ENCODE results near the gene DHX16.
"Not testable (repeated sequence)": the region's sequence is repeated elsewhere in the genome, so short reads cannot be mapped to it uniquely, and the experiment has no call there.

The DHX16 gene

DNA sequence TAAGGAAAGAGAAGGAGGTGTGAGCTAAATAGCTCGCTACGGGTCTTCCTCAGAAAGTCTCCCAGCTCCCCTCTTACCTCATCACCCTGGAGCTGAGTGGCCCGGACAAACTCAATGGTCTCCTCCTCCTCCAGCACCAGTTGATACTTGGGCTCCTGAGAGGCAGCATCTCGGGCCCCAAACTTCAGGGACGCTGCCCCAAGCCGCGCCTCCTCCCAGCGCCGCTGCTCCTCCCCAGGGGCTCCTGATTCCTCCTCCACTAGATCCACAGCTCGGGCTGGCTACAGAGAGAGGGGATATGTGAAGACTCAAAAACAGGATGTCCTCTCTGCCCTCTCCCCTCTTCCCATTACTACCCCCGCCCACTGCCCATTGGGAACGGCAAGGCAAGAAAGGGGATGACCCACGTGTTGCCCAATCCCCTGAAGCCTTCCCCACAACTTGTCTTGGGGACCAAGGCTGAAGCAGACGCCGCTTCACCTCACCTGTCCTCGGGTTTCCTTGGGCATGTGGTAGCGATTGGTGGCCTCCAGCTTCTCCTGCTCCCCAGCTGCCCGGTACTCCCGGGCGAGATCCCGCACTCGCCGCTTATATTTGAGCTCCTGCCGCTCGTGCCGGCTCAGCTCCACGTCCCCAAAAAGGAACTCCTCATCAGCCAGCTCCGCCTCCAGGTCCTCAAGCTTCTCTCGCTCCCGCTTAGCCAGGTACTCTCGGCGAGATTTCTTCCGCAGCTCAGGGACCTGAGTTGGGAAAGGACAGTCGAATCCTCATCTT is 7.6 kb downstream of the DHX16 start:
- no peak overlapping the region for H3K4me3 ChIP-seq (ENCODE audit: low read length)
- DNase-seq (ENCODE audit: low read depth): no peak
- TF ChIP-seq, protein P1, sequence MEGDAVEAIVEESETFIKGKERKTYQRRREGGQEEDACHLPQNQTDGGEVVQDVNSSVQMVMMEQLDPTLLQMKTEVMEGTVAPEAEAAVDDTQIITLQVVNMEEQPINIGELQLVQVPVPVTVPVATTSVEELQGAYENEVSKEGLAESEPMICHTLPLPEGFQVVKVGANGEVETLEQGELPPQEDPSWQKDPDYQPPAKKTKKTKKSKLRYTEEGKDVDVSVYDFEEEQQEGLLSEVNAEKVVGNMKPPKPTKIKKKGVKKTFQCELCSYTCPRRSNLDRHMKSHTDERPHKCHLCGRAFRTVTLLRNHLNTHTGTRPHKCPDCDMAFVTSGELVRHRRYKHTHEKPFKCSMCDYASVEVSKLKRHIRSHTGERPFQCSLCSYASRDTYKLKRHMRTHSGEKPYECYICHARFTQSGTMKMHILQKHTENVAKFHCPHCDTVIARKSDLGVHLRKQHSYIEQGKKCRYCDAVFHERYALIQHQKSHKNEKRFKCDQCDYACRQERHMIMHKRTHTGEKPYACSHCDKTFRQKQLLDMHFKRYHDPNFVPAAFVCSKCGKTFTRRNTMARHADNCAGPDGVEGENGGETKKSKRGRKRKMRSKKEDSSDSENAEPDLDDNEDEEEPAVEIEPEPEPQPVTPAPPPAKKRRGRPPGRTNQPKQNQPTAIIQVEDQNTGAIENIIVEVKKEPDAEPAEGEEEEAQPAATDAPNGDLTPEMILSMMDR (conservative IDR thresholded peaks at IDR 0.05; ENCODE audit: low read depth, low read length): no peak

DNA sequence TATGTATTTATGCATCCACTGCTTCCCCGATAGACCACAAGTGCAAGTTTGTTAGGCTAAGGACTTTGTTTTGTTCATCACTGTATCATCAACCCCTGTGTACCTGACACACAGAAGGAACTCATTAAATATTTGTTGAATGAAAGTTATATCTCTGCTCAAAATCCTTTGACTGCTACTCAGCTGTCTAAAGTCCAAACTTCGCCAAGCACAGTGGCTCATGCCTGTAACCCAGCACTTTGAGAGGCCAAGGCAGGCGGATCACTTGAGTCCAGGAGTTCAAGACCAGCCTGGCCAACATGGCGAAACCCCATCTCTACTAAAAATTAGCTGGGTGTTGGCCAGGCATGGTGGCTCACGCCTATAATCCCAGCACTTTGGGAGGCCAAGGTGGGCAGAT is 14.9 kb downstream of the DHX16 start:
- not testable (repeated sequence) for DNase-seq (ENCODE audit: low read depth); H3K4me3 ChIP-seq (ENCODE audit: low read length)

DNA sequence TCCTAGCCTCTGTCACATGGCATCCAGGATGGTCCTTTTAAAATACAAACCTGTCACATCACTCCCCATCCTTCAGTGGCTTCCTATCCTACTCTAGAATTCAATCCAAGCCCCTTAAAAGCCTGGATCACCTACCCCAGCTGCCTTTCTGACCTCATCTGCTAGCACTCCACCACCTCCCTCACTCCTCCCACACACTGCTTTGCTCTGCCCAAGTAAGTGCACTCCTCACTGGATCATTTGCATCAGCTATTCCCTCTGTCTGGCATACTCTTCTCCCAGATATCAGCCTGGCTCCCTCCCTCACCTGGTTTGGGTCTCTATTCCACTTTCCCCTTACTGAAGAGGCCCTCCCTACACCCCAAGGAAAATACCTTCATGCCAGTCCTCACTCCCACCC is 15.4 kb downstream of the DHX16 start:
- no peak for DNase-seq (ENCODE audit: low read depth)
- H3K4me3 ChIP-seq (ENCODE audit: low read length): no peak overlapping the region
- TF ChIP-seq, protein P1 (conservative IDR thresholded peaks at IDR 0.05; ENCODE audit: low read depth, low read length): no peak

DNA sequence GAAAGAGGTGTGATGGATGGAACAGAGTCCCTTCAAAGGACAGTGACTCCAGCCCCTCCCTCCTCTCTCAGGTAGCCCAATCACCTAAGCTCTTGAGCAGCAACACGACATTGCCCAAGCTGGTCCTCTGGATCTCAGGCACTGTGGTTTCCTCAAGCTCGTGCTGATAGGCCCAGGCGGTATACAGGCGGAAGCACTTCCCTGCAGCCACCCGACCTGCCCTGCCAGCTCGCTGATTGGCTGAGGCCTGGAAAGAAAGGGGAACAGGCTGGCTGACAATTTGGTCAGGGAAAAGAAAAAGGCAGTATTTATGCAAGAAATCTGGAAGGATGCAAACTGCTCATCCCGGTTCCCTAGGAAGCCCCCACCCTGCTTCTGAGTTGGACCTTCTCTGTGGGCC is 16.3 kb downstream of the DHX16 start:
- DNase-seq (ENCODE audit: low read depth): no peak
- H3K4me3 ChIP-seq (ENCODE audit: low read length): no peak overlapping the region
- TF ChIP-seq, protein P1 (conservative IDR thresholded peaks at IDR 0.05; ENCODE audit: low read depth, low read length): no peak

DNA sequence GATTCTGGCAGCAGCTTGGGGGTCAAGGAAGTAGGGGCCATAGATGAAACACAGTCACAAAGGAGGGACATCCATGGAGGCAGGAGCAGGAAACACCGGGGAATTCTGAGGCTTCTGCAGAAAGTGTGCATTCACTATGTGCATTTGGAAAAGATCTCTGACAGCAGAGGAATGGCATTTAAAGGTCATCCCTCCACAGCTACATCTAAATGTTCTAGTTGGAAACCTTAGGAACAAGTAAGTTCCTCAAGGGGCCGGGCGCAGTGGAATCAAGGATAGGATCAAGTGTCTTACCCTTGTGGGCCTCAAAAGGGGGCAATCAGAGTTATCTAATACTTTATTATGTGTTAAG is 17.1 kb downstream of the DHX16 start:
- TF ChIP-seq, protein P1 (conservative IDR thresholded peaks at IDR 0.05; ENCODE audit: low read depth, low read length): no peak
- H3K4me3 ChIP-seq (ENCODE audit: low read length): no peak overlapping the region
- DNase-seq (ENCODE audit: low read depth): no peak

DNA sequence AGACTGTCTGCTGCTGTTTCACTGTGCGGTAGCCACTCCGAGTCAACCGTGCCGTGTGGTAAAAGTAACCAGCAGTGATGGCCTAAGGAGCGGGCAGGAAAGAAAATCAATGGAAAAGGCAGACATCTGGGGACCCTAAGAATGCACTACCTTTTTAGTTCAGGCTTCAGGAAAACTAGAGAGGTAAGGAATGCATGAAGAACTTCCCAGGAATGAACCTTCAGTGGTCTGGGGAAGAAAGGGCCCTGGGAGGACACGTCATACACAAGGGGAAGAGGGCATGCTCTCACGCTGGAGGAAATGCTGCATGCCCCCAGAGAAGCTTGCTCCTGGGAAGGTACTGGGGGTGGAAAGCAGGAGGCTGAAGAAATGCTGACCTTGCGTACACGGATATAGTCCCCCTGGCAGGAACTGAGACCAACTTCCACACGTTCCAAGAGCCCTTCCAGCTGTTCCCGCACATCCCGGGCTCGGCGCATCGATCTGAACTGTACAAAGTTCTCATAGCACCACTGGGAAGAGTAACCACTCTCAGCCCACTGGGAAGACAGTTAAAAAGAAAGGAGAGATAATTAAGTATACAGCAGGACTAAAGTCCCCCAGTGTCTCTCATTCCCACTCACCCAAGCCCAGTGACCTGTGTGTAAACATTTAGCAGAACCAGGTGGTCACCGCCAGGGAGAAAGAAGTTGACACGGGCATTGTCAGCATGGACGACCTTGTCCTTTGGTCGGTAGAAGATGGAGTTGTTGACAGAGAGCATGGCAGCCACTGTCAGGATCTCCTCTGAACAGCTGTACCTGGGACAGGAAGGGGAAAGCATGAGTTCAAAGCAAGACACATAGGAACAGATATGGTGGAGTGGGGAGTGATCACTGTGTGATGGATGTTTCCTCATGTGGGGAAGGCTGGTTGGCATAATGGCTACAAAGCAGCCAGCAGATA is 17.7 kb downstream of the DHX16 start:
- TF ChIP-seq, protein P1 (conservative IDR thresholded peaks at IDR 0.05; ENCODE audit: low read depth, low read length): no peak
- no peak overlapping the region for H3K4me3 ChIP-seq (ENCODE audit: low read length)
- DNase-seq (ENCODE audit: low read depth): no peak

DNA sequence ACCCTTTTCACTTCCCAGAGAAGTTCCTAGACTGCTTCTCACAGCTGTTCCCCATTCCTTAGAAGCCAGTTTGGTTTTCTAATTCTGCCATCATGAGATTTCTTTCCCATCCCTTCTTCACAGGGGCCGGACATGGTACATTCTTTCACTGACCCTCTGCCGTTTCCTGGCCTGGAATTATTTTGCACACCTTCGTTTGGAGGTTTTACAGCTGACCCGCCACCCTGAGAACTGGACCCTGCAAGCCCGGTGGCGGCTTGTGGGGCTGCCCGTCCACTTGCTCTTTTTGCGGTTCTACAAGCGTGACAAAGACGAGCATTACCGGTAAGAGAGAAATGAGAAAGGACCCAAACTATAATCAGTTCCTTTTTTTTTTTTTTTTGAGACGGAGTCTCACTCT is 21.7 kb downstream of the DHX16 start:
- no peak for DNase-seq (ENCODE audit: low read depth)
- H3K4me3 ChIP-seq (ENCODE audit: low read length): no peak overlapping the region
- TF ChIP-seq, protein P1 (conservative IDR thresholded peaks at IDR 0.05; ENCODE audit: low read depth, low read length): no peak
